ENCODE data around the gene APOBEC3B. TPM values are rescaled to one million over a fixed set of nuclear protein-coding genes. Genes with fewer than 3 reads are reported as not detected.

APOBEC3B gene
- total and polyA plus RNA-seq, 11 donors, result 0.49 to 10.3 (median 1.0) TPM; not detected in 2

DNA sequence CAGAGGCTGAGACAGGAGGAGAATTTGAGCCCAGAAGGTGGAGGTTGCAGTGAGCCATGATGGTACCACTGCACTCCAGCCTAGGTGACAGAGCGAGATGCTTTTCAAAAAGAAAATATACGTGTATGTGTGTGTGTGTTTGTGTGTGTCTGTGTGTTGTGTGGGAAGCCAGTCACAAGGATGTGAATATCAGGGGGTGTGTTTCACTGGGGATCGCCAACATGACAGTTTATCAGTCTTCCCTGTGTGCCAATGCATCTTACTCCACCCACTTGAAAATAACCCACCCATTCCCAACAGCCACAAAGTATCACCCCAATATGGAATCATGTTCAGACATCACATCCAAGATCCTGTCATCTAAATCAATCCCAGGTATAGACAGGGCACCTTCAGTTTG lies 10.4 kb upstream of the APOBEC3B start:
- 83 to 91% (median 86%) methylated on average over 3 of the region's 3 CpGs; no CpG with 5 or more reads in 1 of the 4 donors for WGBS, 4 donors
- ATAC-seq (no peak), DNase-seq (no peak)
- Histone ChIP-seq H3K4me1 (peaks cover 0 to 42% (median 0%) of the 10 kb centered on the region in 12 donors), H3K36me3 (no peaks in the 10 kb centered on the region), H3K27me3 (peaks cover 0 to 28% (median 0%) of the 10 kb centered on the region in 9 donors), H3K9me3 (no peaks in the 10 kb centered on the region), H3K4me3 (no peak overlapping the region), H3K27ac (no peak overlapping the region)
- TF ChIP-seq, protein P1, sequence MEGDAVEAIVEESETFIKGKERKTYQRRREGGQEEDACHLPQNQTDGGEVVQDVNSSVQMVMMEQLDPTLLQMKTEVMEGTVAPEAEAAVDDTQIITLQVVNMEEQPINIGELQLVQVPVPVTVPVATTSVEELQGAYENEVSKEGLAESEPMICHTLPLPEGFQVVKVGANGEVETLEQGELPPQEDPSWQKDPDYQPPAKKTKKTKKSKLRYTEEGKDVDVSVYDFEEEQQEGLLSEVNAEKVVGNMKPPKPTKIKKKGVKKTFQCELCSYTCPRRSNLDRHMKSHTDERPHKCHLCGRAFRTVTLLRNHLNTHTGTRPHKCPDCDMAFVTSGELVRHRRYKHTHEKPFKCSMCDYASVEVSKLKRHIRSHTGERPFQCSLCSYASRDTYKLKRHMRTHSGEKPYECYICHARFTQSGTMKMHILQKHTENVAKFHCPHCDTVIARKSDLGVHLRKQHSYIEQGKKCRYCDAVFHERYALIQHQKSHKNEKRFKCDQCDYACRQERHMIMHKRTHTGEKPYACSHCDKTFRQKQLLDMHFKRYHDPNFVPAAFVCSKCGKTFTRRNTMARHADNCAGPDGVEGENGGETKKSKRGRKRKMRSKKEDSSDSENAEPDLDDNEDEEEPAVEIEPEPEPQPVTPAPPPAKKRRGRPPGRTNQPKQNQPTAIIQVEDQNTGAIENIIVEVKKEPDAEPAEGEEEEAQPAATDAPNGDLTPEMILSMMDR (IDR thresholded peaks at IDR 0.05), result no peak
- no peak for TF ChIP-seq POLR2A (IDR thresholded peaks at IDR 0.05)
- intact Hi-C loops (cut with DNase I), result no loop called here

DNA sequence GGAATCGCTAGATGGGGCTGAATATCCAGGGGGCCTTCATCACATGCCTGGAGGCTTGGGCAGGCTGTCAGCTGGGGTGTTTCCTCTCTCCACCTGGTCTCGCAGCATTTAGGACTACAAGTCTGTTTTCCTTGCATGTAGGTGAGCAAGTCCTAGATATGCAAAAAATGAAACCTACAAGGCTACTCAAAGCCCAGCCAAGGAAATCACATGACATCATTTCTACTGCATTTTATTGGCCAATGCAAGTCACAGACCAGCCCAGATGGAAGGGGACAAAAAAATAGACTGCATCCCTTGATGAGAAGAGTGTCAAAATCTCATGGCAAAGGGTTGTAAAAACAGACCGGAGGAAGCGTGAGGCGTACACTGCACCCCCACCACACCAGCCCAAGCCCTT lies 9.6 kb upstream of the APOBEC3B start:
- TF ChIP-seq, protein P1 (IDR thresholded peaks at IDR 0.05), result no peak
- TF ChIP-seq POLR2A (IDR thresholded peaks at IDR 0.05), result no peak
- Histone ChIP-seq H3K4me1 (peaks cover 0 to 35% (median 0%) of the 10 kb centered on the region in 12 donors), H3K9me3 (no peaks in the 10 kb centered on the region), H3K4me3 (no peak overlapping the region), H3K27me3 (peaks cover 0 to 28% (median 0%) of the 10 kb centered on the region in 9 donors), H3K27ac (no peak overlapping the region), H3K36me3 (no peaks in the 10 kb centered on the region)
- intact Hi-C loops (cut with DNase I), result no loop called here
- ATAC-seq, result no peak
- WGBS, 4 donors, result 82 to 91% (median 88%) methylated on average over 5 of the region's 5 CpGs; no CpG with 5 or more reads in 1 of the 4 donors
- no peak for DNase-seq

DNA sequence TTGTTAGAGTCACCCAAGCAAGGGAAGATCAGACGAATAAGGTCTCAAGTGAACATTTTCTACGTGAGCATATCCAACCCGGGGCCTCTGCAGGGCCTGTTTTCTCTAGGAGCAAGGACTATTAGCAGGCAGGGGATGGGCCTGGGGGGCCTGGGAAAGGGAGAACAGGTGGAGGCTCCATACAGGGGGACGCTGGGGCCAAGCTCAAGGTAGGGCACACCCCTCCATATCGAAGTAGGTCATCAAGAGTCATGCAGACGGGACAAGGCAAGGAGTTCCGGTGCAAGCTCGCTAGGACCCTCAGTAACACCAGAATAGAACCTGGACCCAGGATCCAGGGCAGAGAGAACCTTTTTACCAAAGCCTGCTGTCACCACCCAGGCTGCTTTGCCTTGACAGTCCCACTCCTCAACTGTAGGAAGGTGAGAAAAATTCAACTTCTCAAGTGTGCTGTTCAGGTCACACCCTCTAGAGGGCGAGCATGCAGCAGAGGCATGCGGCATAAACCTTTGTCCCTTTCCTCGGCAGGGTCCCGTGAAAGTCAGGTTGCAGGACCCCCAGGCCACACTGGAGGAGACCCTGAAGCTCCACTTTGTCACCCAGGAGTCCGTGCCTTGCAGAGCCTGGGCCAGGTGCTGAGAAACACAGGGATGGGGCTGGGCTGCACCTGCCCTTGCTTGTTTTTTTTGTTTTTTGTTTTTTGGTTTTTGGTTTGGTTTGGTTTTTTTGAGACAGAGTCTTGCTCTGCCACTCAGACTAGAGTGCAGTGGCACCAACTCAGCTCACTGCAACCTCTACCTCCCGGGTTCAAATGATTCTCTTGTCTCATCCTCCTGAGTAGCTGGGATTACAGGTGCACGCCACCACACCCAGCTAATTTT lies 8.6 kb upstream of the APOBEC3B start:
- Histone ChIP-seq H3K9me3 (no peaks in the 10 kb centered on the region), H3K27me3 (peaks cover 0 to 23% (median 0%) of the 10 kb centered on the region in 9 donors), H3K27ac (no peak overlapping the region), H3K4me1 (peaks cover 0 to 25% (median 0%) of the 10 kb centered on the region in 12 donors), H3K36me3 (no peaks in the 10 kb centered on the region), H3K4me3 (no peak overlapping the region)
- TF ChIP-seq, protein P1 (IDR thresholded peaks at IDR 0.05), result peak in 11 of 12 donors; percentile 42 to 85 (median 67)
- no peak for TF ChIP-seq POLR2A (IDR thresholded peaks at IDR 0.05)
- peak in 3 of 4 donors; percentile 59 to 71 (median 63) for ATAC-seq
- intact Hi-C loops (cut with DNase I), result no loop called here
- 45 to 53% (median 49%) methylated on average over 15 of the region's 15 CpGs; no CpG with 5 or more reads in 1 of the 4 donors for WGBS, 4 donors
- no peak for DNase-seq

DNA sequence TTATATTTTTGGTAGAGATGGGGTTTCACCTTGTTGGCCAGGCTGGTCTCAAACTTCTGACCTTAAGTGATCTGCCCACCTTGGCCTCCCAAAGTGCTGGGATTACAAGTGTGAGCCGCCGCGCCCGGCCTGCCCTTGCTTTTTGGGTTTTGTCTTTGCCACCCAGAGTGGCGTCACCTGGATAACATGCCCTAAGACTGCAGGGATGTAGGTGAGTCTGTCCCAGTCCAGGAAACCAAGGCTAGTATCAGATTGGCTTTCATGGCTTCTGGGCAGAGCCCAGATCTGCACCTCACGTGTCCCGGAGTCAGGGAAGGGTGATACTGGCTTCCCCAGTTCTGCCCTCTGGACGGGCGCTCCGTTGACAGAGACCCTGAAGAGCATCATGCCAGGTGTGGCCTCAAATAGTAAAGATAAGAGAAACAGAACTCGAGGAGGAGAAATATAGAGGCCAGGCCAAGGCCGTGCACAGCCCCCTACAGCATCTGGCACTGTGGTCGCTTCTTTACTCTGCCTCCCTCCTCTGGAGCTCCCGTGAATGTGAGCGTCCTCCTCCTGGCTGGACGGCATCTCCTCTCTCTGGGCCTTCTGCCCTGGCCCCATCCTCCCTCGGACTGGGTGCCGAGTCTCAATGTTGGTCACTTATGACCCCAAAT lies 7.8 kb upstream of the APOBEC3B start:
- Histone ChIP-seq H3K36me3 (no peaks in the 10 kb centered on the region), H3K9me3 (no peaks in the 10 kb centered on the region), H3K4me3 (no peak overlapping the region), H3K27me3 (peaks cover 0 to 20% (median 0%) of the 10 kb centered on the region in 9 donors), H3K27ac (no peak overlapping the region), H3K4me1 (peaks cover 0 to 17% (median 0%) of the 10 kb centered on the region in 12 donors)
- WGBS, 4 donors, result 80 to 85% (median 84%) methylated on average over 18 of the region's 18 CpGs; no CpG with 5 or more reads in 1 of the 4 donors
- TF ChIP-seq, protein P1 (IDR thresholded peaks at IDR 0.05), result no peak
- TF ChIP-seq POLR2A (IDR thresholded peaks at IDR 0.05), result no peak
- no peak for DNase-seq
- intact Hi-C loops (cut with DNase I), result no loop called here
- ATAC-seq, result peak in 1 of 4 donors; percentile 9
